ENCODE data around the gene DDX3X. TPM values are rescaled to one million over a fixed set of nuclear protein-coding genes. Genes with fewer than 3 reads are reported as not detected.

The DDX3X gene
- total RNA-seq, 1 experiment from 2014 or later = 228 TPM

GRCh38 chrX:41302370-41302769 lies 31.6 kb upstream of the DDX3X start:
- ChIA-PET POLR2A (no interaction called here), CTCF (no interaction called here)
- no peak for DNase-seq (ENCODE audit: low spot score)
- no peaks in the 10 kb centered on the region for H3K27me3 Mint-ChIP-seq (ENCODE audit: low read depth)
- H3K4me3 Mint-ChIP-seq = no peak overlapping the region
- no peak overlapping the region for H3K27ac Mint-ChIP-seq
- TF ChIP-seq ZNF671 (CRISPR knock-in tag; IDR thresholded peaks at IDR 0.05) = no peak
- TF ChIP-seq GABPB1 (CRISPR knock-in tag; IDR thresholded peaks at IDR 0.05) = no peak
- TF ChIP-seq CREB1 (CRISPR knock-in tag; IDR thresholded peaks at IDR 0.05) = no peak
- TF ChIP-seq, protein P1, sequence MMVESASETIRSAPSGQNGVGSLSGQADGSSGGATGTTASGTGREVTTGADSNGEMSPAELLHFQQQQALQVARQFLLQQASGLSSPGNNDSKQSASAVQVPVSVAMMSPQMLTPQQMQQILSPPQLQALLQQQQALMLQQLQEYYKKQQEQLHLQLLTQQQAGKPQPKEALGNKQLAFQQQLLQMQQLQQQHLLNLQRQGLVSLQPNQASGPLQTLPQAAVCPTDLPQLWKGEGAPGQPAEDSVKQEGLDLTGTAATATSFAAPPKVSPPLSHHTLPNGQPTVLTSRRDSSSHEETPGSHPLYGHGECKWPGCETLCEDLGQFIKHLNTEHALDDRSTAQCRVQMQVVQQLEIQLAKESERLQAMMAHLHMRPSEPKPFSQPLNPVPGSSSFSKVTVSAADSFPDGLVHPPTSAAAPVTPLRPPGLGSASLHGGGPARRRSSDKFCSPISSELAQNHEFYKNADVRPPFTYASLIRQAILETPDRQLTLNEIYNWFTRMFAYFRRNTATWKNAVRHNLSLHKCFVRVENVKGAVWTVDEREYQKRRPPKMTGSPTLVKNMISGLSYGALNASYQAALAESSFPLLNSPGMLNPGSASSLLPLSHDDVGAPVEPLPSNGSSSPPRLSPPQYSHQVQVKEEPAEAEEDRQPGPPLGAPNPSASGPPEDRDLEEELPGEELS (CRISPR knock-in tag; IDR thresholded peaks at IDR 0.05) = no peak
- TF ChIP-seq SMAD4 (CRISPR knock-in tag; IDR thresholded peaks at IDR 0.05) = no peak
- no peak for TF ChIP-seq ZNF138 (CRISPR knock-in tag; conservative IDR thresholded peaks at IDR 0.05)
- no peak for TF ChIP-seq ELF4 (CRISPR knock-in tag; IDR thresholded peaks at IDR 0.05; ENCODE audit: low read depth)
- TF ChIP-seq GTF2I (CRISPR knock-in tag; conservative IDR thresholded peaks at IDR 0.05) = no peak
- TF ChIP-seq KAT7 (CRISPR knock-in tag; IDR thresholded peaks at IDR 0.05; ENCODE audit: borderline replicate concordance) = no peak
- TF ChIP-seq SP1 (CRISPR knock-in tag; conservative IDR thresholded peaks at IDR 0.05) = no peak
- TF ChIP-seq JAZF1 (CRISPR knock-in tag; IDR thresholded peaks at IDR 0.05) = no peak
- H3K9me3 Mint-ChIP-seq = no peaks in the 10 kb centered on the region
- H3K4me1 Mint-ChIP-seq = peaks cover 27% of the 10 kb centered on the region
- H3K36me3 Mint-ChIP-seq = no peaks in the 10 kb centered on the region
- no peak for ATAC-seq

GRCh38 chrX:41303013-41303412 lies 30.9 kb upstream of the DDX3X start:
- no peaks in the 10 kb centered on the region for H3K36me3 Mint-ChIP-seq
- H3K27me3 Mint-ChIP-seq (ENCODE audit: low read depth) = no peaks in the 10 kb centered on the region
- H3K4me1 Mint-ChIP-seq = peaks cover 27% of the 10 kb centered on the region
- no peak overlapping the region for H3K4me3 Mint-ChIP-seq
- ATAC-seq (no peak), DNase-seq (ENCODE audit: low spot score) (no peak)
- ChIA-PET CTCF (no interaction called here), POLR2A (no interaction called here)
- no peaks in the 10 kb centered on the region for H3K9me3 Mint-ChIP-seq
- no peak overlapping the region for H3K27ac Mint-ChIP-seq
- no peak for TF ChIP-seq ZNF138 (CRISPR knock-in tag; conservative IDR thresholded peaks at IDR 0.05)
- no peak for TF ChIP-seq HMGA2 (CRISPR knock-in tag; IDR thresholded peaks at IDR 0.05)
- TF ChIP-seq, protein P2, sequence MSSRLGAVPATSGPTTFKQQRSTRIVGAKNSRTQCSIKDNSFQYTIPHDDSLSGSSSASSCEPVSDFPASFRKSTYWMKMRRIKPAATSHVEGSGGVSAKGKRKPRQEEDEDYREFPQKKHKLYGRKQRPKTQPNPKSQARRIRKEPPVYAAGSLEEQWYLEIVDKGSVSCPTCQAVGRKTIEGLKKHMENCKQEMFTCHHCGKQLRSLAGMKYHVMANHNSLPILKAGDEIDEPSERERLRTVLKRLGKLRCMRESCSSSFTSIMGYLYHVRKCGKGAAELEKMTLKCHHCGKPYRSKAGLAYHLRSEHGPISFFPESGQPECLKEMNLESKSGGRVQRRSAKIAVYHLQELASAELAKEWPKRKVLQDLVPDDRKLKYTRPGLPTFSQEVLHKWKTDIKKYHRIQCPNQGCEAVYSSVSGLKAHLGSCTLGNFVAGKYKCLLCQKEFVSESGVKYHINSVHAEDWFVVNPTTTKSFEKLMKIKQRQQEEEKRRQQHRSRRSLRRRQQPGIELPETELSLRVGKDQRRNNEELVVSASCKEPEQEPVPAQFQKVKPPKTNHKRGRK (CRISPR knock-in tag; IDR thresholded peaks at IDR 0.05; ENCODE audit: borderline replicate concordance) = no peak
- TF ChIP-seq RORB (CRISPR knock-in tag; IDR thresholded peaks at IDR 0.05) = no peak
- no peak for TF ChIP-seq ATF1 (CRISPR knock-in tag; IDR thresholded peaks at IDR 0.05)
- TF ChIP-seq NR2C2 (CRISPR knock-in tag; IDR thresholded peaks at IDR 0.05) = no peak
- no peak for TF ChIP-seq FOXP1 (CRISPR knock-in tag; IDR thresholded peaks at IDR 0.05; ENCODE audit: borderline replicate concordance)
- TF ChIP-seq, protein P3, sequence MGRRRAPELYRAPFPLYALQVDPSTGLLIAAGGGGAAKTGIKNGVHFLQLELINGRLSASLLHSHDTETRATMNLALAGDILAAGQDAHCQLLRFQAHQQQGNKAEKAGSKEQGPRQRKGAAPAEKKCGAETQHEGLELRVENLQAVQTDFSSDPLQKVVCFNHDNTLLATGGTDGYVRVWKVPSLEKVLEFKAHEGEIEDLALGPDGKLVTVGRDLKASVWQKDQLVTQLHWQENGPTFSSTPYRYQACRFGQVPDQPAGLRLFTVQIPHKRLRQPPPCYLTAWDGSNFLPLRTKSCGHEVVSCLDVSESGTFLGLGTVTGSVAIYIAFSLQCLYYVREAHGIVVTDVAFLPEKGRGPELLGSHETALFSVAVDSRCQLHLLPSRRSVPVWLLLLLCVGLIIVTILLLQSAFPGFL (CRISPR knock-in tag; IDR thresholded peaks at IDR 0.05; ENCODE audit: borderline replicate concordance) = no peak
- TF ChIP-seq CTCF (IDR thresholded peaks at IDR 0.05) = no peak
- TF ChIP-seq, protein P4, sequence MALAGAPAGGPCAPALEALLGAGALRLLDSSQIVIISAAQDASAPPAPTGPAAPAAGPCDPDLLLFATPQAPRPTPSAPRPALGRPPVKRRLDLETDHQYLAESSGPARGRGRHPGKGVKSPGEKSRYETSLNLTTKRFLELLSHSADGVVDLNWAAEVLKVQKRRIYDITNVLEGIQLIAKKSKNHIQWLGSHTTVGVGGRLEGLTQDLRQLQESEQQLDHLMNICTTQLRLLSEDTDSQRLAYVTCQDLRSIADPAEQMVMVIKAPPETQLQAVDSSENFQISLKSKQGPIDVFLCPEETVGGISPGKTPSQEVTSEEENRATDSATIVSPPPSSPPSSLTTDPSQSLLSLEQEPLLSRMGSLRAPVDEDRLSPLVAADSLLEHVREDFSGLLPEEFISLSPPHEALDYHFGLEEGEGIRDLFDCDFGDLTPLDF (CRISPR knock-in tag; IDR thresholded peaks at IDR 0.05) = no peak
- TF ChIP-seq ZNF423 (CRISPR knock-in tag; IDR thresholded peaks at IDR 0.05) = no peak
- no peak for TF ChIP-seq IRF2 (CRISPR knock-in tag; IDR thresholded peaks at IDR 0.05; ENCODE audit: borderline replicate concordance, low read depth)
- no peak for TF ChIP-seq ZSCAN18 (CRISPR knock-in tag; IDR thresholded peaks at IDR 0.05)
- TF ChIP-seq MXD4 (CRISPR knock-in tag; IDR thresholded peaks at IDR 0.05; ENCODE audit: borderline replicate concordance) = no peak
